Astrocyte (in vitro differentiated cells and primary cell): ENCODE results near the gene HMGN3. TPM values are rescaled to one million over a fixed set of nuclear protein-coding genes. Genes with fewer than 3 reads are reported as not detected.

ENCODE experiments used
- DNase-seq: peaks from one replicate; pipeline ENCODE4 v3.0.0-alpha.2; 2010; ENCODE audit warnings: low read depth
- FAIRE-seq: peaks from 2 replicates; lab custom pipeline; 2011; peaks lifted over from hg19 to GRCh38; lab: Jason Lieb, UNC
- H2AFZ ChIP-seq: 2 replicates; pipeline ENCODE4 v1.6.0; 2012; ENCODE audit warnings: low read depth, low read length, inconsistent platforms
- H3K27ac ChIP-seq: 2 replicates; pipeline ENCODE4 v1.5.1; 2011; ENCODE audit warnings: low read depth, low read length, inconsistent platforms
- H3K27me3 ChIP-seq: 2 replicates; pipeline ENCODE4 v1.6.0; 2011; ENCODE audit warnings: low read length, inconsistent platforms; ENCODE audit not compliant: insufficient read depth
- H3K36me3 ChIP-seq: 2 replicates; pipeline ENCODE4 v1.5.1; 2011; ENCODE audit warnings: low read length, inconsistent platforms; ENCODE audit not compliant: insufficient read depth
- H3K4me1 ChIP-seq: 2 replicates; pipeline ENCODE4 v1.5.1; 2011; ENCODE audit warnings: low read length, inconsistent platforms; ENCODE audit not compliant: insufficient read depth
- H3K4me2 ChIP-seq: 2 replicates; pipeline ENCODE4 v1.6.0; 2012; ENCODE audit warnings: low read length, inconsistent platforms
- H3K4me3 ChIP-seq: 2 replicates; pipeline ENCODE4 v1.5.1; 2011; ENCODE audit warnings: low read depth, mild to moderate bottlenecking, low read length, inconsistent platforms; ENCODE audit not compliant: insufficient read depth
- H3K79me2 ChIP-seq: 2 replicates; pipeline ENCODE4 v1.6.0; 2012; ENCODE audit warnings: mild to moderate bottlenecking, low read length, inconsistent platforms; ENCODE audit not compliant: insufficient read depth
- H3K9ac ChIP-seq: 2 replicates; pipeline ENCODE4 v1.6.0; 2012; ENCODE audit warnings: mild to moderate bottlenecking, low read length, inconsistent platforms
- H3K9me3 ChIP-seq: 2 replicates; pipeline ENCODE4 v1.5.1; 2012; ENCODE audit warnings: low read depth, mild to moderate bottlenecking, low read length, inconsistent platforms; ENCODE audit not compliant: insufficient read depth
- H4K20me1 ChIP-seq: 2 replicates; pipeline ENCODE4 v1.6.0; 2012; ENCODE audit warnings: low read length, inconsistent platforms; ENCODE audit not compliant: insufficient read depth
- H3K27ac Mint-ChIP-seq: one replicate; pipeline ENCODE4 v1.8.0; 2021; ENCODE audit warnings: mild to moderate bottlenecking, mixed read lengths; ENCODE audit not compliant: unreplicated experiment
- H3K27me3 Mint-ChIP-seq: one replicate; pipeline ENCODE4 v1.8.0; 2021; ENCODE audit warnings: low read depth, mixed read lengths; ENCODE audit not compliant: unreplicated experiment
- H3K36me3 Mint-ChIP-seq: one replicate; pipeline ENCODE4 v1.8.0; 2021; ENCODE audit warnings: low read depth, mixed read lengths; ENCODE audit not compliant: unreplicated experiment
- H3K4me1 Mint-ChIP-seq: one replicate; pipeline ENCODE4 v1.8.0; 2021; ENCODE audit warnings: low read depth, mixed read lengths; ENCODE audit not compliant: unreplicated experiment
- H3K4me3 Mint-ChIP-seq: one replicate; pipeline ENCODE4 v1.8.0; 2021; ENCODE audit warnings: mild to moderate bottlenecking, moderate library complexity, mixed read lengths; ENCODE audit not compliant: unreplicated experiment
- H3K9me3 Mint-ChIP-seq: one replicate; pipeline ENCODE4 v1.8.0; 2021; ENCODE audit warnings: mild to moderate bottlenecking, mixed read lengths; ENCODE audit not compliant: unreplicated experiment
- CTCF ChIP-seq: IDR thresholded peaks from 2 replicates; pipeline ENCODE4 v1.5.1; 2011; ENCODE audit warnings: low read depth, mild to moderate bottlenecking, inconsistent platforms, low read length, moderate library complexity; ENCODE audit not compliant: insufficient read depth
- EZH2 ChIP-seq: IDR thresholded peaks from 2 replicates; pipeline ENCODE4 v1.6.1; 2012; ENCODE audit warnings: mild to moderate bottlenecking, low read length, inconsistent platforms; ENCODE audit not compliant: insufficient read depth
- total RNA-seq: library from RNA; stranded (reverse); gene quantifications from 2 replicates; pipeline ENCODE4 v1.2.1, GENCODE V29; 2021

Gene HMGN3
- total RNA-seq, 1 donor from 2014 or later: 71.5 TPM

GRCh38 chr6:79239536-79240168, 5.2 kb upstream of the HMGN3 start:
- no peak overlapping the region for H3K9ac ChIP-seq
- no peaks in the 10 kb centered on the region for H3K36me3 ChIP-seq
- H2AFZ ChIP-seq: no peak overlapping the region
- Mint-ChIP-seq H3K27me3 (no peaks in the 10 kb centered on the region), H3K36me3 (no peaks in the 10 kb centered on the region), H3K4me1 (no peaks in the 10 kb centered on the region), H3K27ac (no peak overlapping the region), H3K9me3 (no peaks in the 10 kb centered on the region), H3K4me3 (no peak overlapping the region)
- H3K27me3 ChIP-seq: no peaks in the 10 kb centered on the region
- no peak overlapping the region for H3K27ac ChIP-seq
- no peaks in the 10 kb centered on the region for H3K79me2 ChIP-seq
- no peaks in the 10 kb centered on the region for H3K4me1 ChIP-seq
- DNase-seq: no peak
- FAIRE-seq: no peak
- no peak for TF ChIP-seq EZH2
- no peak for TF ChIP-seq CTCF
- H4K20me1 ChIP-seq: no peaks in the 10 kb centered on the region
- no peak overlapping the region for H3K4me3 ChIP-seq
- no peaks in the 10 kb centered on the region for H3K9me3 ChIP-seq
- H3K4me2 ChIP-seq: no peak overlapping the region

- FAIRE-seq: no peak
- TF ChIP-seq EZH2 (no peak), CTCF (no peak)
These were observed 4.4 kb upstream of the HMGN3 start for GRCh38 chr6:79238919-79239318.

DNA sequence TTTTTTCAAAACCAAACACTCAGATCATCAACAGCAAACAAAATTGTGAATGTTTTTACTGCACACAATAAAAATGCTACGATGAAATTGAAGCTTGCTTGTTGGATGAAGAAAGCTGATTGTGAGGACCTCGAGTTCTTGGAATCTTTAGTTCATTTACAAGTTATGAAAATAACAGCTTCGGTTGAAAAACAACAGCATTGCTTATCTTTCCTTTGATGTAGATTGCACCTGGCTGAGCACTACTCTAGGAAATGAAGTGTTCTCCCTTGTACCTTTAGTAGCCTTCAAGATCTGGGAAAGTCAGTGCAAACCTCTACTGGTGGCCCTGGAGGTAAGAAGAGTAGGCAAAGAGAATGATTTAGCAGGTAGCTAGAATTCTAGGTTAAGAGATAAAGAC, 2.2 kb upstream of the HMGN3 start:
- H3K9ac ChIP-seq: no peak overlapping the region
- no peak for FAIRE-seq
- H3K36me3 ChIP-seq: no peaks in the 10 kb centered on the region
- no peak overlapping the region for H3K27ac ChIP-seq
- DNase-seq: no peak
- no peaks in the 10 kb centered on the region for H3K27me3 ChIP-seq
- H3K27ac Mint-ChIP-seq: no peak overlapping the region
- no peaks in the 10 kb centered on the region for H3K9me3 ChIP-seq
- no peaks in the 10 kb centered on the region for H4K20me1 ChIP-seq
- H3K4me3 Mint-ChIP-seq: no peak overlapping the region
- no peak overlapping the region for H2AFZ ChIP-seq
- TF ChIP-seq EZH2 (no peak), CTCF (no peak)
- no peak overlapping the region for H3K4me3 ChIP-seq
- H3K27me3 Mint-ChIP-seq: no peaks in the 10 kb centered on the region
- no peaks in the 10 kb centered on the region for H3K9me3 Mint-ChIP-seq
- peaks cover 12% of the 10 kb centered on the region for H3K79me2 ChIP-seq
- no peaks in the 10 kb centered on the region for H3K36me3 Mint-ChIP-seq
- H3K4me1 Mint-ChIP-seq: peaks cover 3% of the 10 kb centered on the region
- H3K4me1 ChIP-seq: no peaks in the 10 kb centered on the region
- no peak overlapping the region for H3K4me2 ChIP-seq

More at GRCh38 chr6:79238919-79239318, 4.4 kb upstream of the HMGN3 start:
- DNase-seq: no peak
- Histone ChIP-seq H3K4me2 (no peak overlapping the region), H3K79me2 (no peaks in the 10 kb centered on the region), H3K4me3 (no peak overlapping the region), H3K9ac (no peak overlapping the region), H4K20me1 (no peaks in the 10 kb centered on the region), H3K27ac (no peak overlapping the region), H2AFZ (no peak overlapping the region), H3K4me1 (no peaks in the 10 kb centered on the region), H3K9me3 (no peaks in the 10 kb centered on the region), H3K27me3 (no peaks in the 10 kb centered on the region), H3K36me3 (no peaks in the 10 kb centered on the region)
- Mint-ChIP-seq H3K4me3 (no peak overlapping the region), H3K9me3 (no peaks in the 10 kb centered on the region), H3K27ac (no peak overlapping the region), H3K4me1 (no peaks in the 10 kb centered on the region), H3K27me3 (no peaks in the 10 kb centered on the region), H3K36me3 (no peaks in the 10 kb centered on the region)
